Measurements from ENCODE around the gene GARIN5B. TPM values are rescaled to one million over a fixed set of nuclear protein-coding genes. Genes with fewer than 3 reads are reported as not detected.

The GARIN5B gene
- total and polyA plus RNA-seq, 2 of the 13 experiments (the other 11 are each of a cell fraction or from before 2014, with no cell fraction given) = not detected

GRCh38 chr19:55407800-55408532 is 44.9 kb upstream of the GARIN5B start:
- Histone ChIP-seq H3K27ac (ENCODE audit: extremely low read length, insufficient read depth, low read length) (peak overlapping the region; percentile 68), H3K27me3 (ENCODE audit: control insufficient read depth in 1 of 2, insufficient read depth in 2 of 2, low read length in 2 of 2) (peaks cover 0 to 5% of the 10 kb centered on the region in 2 experiments; a peak in 1 of 5 replicates), H4K20me1 (ENCODE audit: insufficient read depth, low read length) (no peaks in the 10 kb centered on the region), H3K79me2 (ENCODE audit: insufficient read depth, low read length) (peaks cover 16% of the 10 kb centered on the region), H3K36me3 (replicated peaks in 1 of 2; ENCODE audit: control insufficient read depth in 1 of 2, insufficient read depth in 2 of 2, low read length in 2 of 2) (peaks cover 6 to 16% of the 10 kb centered on the region in 2 experiments; a peak in 4 of 5 replicates), H2AFZ (ENCODE audit: low read length) (no peak overlapping the region), H3K4me3 (replicated peaks in 1 of 3; ENCODE audit: insufficient read depth in 1 of 3, low read depth in 2 of 3, low read length in 3 of 3) (peak overlapping the region; percentile 82 to 88 (median 83); a peak in 5 of 6 replicates), H3K4me2 (ENCODE audit: low read depth, low read length) (peak overlapping the region; percentile 57), H3K9me3 (ENCODE audit: low read length) (no peaks in the 10 kb centered on the region), H3K4me1 (ENCODE audit: insufficient read depth, low read length) (peaks cover 26% of the 10 kb centered on the region), H3K9ac (ENCODE audit: insufficient read depth, low read depth, low read length) (peak overlapping the region; percentile 86)
- in situ Hi-C loops (cut with HindIII; ENCODE audit: extremely low pct_ligation_motif_present, low pct_unique_long_range_greater_than_20kb) = loop anchor here (5.0 kb wide), 1 partner anchor 261 kb away; the partner anchor contains the start of gene TNNT1
- 47% methylated on average over 58 of the region's 72 CpGs for WGBS (ENCODE audit: low lambda C conversion rate)
- ATAC-seq (peak; percentile 86), FAIRE-seq (peak; percentile 18), DNase-seq (ENCODE audit: low spot score) (peak; percentile 83)
- POLR2A ChIA-PET = interaction anchor here (0.5 to 2.9 kb wide), 41 partner anchors 10 to 291 kb away, joined by 3 to 62 read pairs (median 5); partner anchors contain the start of genes DNAAF3, HSPBP1, ISOC2 and KMT5C
- intact Hi-C loops (cut with micrococcal nuclease; ENCODE audit: unreplicated experiment) = no loop called here
- CTCF ChIA-PET (ENCODE audit: low intra/inter-chr PET ratio, low total read pairs) = no interaction called here
- BruUV-seq (replicated peaks) = TSS peak; percentile 69
- peak; percentile 48; the same call in 1 of the 2 replicates for TF ChIP-seq MEF2D (CRISPR knock-in tag; IDR thresholded peaks at IDR 0.05)
- TF ChIP-seq THAP11 (CRISPR knock-in tag; IDR thresholded peaks at IDR 0.05) = peak; percentile 75
- no peak; the same call in 1 of the 2 replicates for TF ChIP-seq ZFP36L1 (CRISPR knock-in tag; IDR thresholded peaks at IDR 0.05)
- TF ChIP-seq ZFX (CRISPR knock-in tag; IDR thresholded peaks at IDR 0.05; ENCODE audit: low read depth) = peak; percentile 48; the same call in 1 of the 2 replicates
- peak; percentile 83 for TF ChIP-seq KDM2A (CRISPR knock-in tag; IDR thresholded peaks at IDR 0.05; ENCODE audit: borderline replicate concordance, low read depth)
- peak; percentile 90 for TF ChIP-seq E2F1 (CRISPR knock-in tag; IDR thresholded peaks at IDR 0.05)
- 0 out of 2 replicates have a peak, but pooled peaks have one; percentile 38 for TF ChIP-seq ZNF251 (CRISPR knock-in tag; IDR thresholded peaks at IDR 0.05)
- peak; percentile 69; the same call in 1 of the 2 replicates for TF ChIP-seq CBFB (CRISPR knock-in tag; IDR thresholded peaks at IDR 0.05)
- peak; percentile 21; the same call in 1 of the 2 replicates for TF ChIP-seq GATAD2A (CRISPR knock-in tag; IDR thresholded peaks at IDR 0.05)
- TF ChIP-seq MXD4 (CRISPR knock-in tag; IDR thresholded peaks at IDR 0.05) = 0 out of 2 replicates have a peak, but pooled peaks have one; percentile 8
- TF ChIP-seq NRL (CRISPR knock-in tag; IDR thresholded peaks at IDR 0.05; ENCODE audit: borderline replicate concordance) = peak; percentile 67
- no peak for TF ChIP-seq ZNF773 (CRISPR knock-in tag; IDR thresholded peaks at IDR 0.05; ENCODE audit: borderline replicate concordance)
- TF ChIP-seq ZFP91 (CRISPR knock-in tag; IDR thresholded peaks at IDR 0.05; ENCODE audit: borderline replicate concordance) = peak; percentile 38; the same call in 1 of the 2 replicates
- TF ChIP-seq ZNF549 (CRISPR knock-in tag; IDR thresholded peaks at IDR 0.05) = no peak
- TF ChIP-seq MAZ (IDR thresholded peaks at IDR 0.05; ENCODE audit: borderline replicate concordance, low read depth, low read length) = 0 out of 2 replicates have a peak, but pooled peaks have one; percentile 16
- TF ChIP-seq MAZ (CRISPR knock-in tag; IDR thresholded peaks at IDR 0.05; ENCODE audit: low read depth) = peak; percentile 66
- TF ChIP-seq SNAI1 (CRISPR knock-in tag; IDR thresholded peaks at IDR 0.05; ENCODE audit: borderline replicate concordance) = 0 out of 2 replicates have a peak, but pooled peaks have one; percentile 78
